WTC11 (cell line): Measurements from ENCODE around the gene WRAP73.

ENCODE experiments used
- ELF4 ChIP-seq: sonication (generic); formaldehyde crosslinking; IDR thresholded peaks from 2 replicates; pipeline ENCODE4 v1.8.1; 2022; ENCODE audit warnings: low read depth, mild to moderate bottlenecking, moderate library complexity, missing genetic modification reagents
- TF ChIP-seq, protein P1 (sequence below): fragments of 200-600 bp; IDR thresholded peaks from 2 replicates; pipeline ENCODE4 v1.8.0; 2022; ENCODE audit warnings: antibody characterized with exemption

DNA sequence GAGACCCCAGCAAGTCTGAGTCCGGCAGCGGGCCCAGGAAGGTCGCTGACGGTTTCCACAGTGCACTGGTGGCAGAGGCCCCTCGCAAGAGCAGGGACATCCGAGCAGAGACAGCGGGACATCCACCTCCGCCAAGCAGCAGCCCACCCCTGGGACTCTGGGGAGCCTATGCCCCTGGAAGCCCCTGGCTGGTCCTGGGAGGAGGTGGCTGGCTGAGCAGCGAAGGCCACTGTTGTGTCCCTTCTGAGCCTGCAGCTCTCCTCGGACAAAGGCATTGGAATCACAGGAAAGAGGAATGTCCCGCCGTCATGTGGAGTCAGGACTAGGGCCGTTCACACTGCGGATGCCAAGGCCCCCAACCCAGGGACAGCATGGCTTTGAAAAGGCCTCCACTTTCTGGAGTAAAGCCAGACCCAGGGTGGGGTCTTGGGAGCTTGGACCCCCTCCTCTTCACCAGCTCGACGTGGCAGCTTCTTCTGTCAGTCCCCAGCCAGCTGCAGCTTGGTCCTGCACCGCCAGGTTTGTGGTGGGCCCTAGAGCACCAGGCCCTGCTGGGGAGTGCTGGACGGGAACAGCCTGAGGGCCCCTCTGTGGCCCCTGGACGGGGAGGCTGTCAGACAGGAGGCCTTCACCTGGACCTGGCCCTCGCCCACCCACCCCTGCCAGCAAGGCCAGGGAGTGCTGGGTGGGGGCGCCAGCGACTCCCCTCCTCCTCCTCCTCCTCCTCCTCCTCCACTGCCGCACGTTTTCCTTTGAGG is 40.0 kb downstream of the WRAP73 start:
- TF ChIP-seq, protein P1, sequence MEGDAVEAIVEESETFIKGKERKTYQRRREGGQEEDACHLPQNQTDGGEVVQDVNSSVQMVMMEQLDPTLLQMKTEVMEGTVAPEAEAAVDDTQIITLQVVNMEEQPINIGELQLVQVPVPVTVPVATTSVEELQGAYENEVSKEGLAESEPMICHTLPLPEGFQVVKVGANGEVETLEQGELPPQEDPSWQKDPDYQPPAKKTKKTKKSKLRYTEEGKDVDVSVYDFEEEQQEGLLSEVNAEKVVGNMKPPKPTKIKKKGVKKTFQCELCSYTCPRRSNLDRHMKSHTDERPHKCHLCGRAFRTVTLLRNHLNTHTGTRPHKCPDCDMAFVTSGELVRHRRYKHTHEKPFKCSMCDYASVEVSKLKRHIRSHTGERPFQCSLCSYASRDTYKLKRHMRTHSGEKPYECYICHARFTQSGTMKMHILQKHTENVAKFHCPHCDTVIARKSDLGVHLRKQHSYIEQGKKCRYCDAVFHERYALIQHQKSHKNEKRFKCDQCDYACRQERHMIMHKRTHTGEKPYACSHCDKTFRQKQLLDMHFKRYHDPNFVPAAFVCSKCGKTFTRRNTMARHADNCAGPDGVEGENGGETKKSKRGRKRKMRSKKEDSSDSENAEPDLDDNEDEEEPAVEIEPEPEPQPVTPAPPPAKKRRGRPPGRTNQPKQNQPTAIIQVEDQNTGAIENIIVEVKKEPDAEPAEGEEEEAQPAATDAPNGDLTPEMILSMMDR, result no peak
- no peak for TF ChIP-seq ELF4
